Germinal center (tissue), 1 donor: Measurements from ENCODE around the gene CARD10.

Source experiments
- DNase-seq: peaks from one replicate; pipeline ENCODE4 v3.0.0; 2012; ENCODE audit warnings: mixed read lengths, low spot score

Gene CARD10, protein sequence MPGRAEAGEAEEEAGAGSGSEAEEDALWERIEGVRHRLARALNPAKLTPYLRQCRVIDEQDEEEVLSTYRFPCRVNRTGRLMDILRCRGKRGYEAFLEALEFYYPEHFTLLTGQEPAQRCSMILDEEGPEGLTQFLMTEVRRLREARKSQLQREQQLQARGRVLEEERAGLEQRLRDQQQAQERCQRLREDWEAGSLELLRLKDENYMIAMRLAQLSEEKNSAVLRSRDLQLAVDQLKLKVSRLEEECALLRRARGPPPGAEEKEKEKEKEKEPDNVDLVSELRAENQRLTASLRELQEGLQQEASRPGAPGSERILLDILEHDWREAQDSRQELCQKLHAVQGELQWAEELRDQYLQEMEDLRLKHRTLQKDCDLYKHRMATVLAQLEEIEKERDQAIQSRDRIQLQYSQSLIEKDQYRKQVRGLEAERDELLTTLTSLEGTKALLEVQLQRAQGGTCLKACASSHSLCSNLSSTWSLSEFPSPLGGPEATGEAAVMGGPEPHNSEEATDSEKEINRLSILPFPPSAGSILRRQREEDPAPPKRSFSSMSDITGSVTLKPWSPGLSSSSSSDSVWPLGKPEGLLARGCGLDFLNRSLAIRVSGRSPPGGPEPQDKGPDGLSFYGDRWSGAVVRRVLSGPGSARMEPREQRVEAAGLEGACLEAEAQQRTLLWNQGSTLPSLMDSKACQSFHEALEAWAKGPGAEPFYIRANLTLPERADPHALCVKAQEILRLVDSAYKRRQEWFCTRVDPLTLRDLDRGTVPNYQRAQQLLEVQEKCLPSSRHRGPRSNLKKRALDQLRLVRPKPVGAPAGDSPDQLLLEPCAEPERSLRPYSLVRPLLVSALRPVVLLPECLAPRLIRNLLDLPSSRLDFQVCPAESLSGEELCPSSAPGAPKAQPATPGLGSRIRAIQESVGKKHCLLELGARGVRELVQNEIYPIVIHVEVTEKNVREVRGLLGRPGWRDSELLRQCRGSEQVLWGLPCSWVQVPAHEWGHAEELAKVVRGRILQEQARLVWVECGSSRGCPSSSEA

GRCh38 chr22:37519268-37520195 lies at the start of gene CARD10:
Gene CARD10, minus strand, starts transcription at chr22:37519415. Its CDS starts 215 bp downstream, at chr22:37519200.
- no peak for DNase-seq

GRCh38 chr22:37568448-37569008 lies 49.3 kb upstream of the CARD10 start:
- no peak for DNase-seq

DNA sequence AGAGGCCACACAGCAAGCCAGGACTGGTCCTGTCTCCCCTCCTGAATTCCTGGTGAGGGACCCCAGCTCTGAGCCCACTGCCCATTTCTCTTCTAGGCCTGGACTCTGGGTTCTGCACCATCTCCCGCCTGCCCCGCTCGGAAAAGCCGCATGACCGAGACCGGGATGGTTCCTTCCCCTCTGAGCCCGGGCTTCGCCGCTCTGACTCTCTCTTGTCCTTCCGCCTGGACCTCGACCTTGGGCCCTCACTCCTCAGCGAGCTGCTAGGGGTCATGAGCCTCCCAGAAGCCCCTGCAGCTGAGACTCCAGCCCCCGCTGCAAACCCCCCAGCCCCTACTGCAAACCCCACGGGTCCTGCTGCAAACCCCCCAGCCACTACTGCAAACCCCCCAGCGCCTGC lies 48.8 kb upstream of the CARD10 start:
- no peak for DNase-seq

DNA sequence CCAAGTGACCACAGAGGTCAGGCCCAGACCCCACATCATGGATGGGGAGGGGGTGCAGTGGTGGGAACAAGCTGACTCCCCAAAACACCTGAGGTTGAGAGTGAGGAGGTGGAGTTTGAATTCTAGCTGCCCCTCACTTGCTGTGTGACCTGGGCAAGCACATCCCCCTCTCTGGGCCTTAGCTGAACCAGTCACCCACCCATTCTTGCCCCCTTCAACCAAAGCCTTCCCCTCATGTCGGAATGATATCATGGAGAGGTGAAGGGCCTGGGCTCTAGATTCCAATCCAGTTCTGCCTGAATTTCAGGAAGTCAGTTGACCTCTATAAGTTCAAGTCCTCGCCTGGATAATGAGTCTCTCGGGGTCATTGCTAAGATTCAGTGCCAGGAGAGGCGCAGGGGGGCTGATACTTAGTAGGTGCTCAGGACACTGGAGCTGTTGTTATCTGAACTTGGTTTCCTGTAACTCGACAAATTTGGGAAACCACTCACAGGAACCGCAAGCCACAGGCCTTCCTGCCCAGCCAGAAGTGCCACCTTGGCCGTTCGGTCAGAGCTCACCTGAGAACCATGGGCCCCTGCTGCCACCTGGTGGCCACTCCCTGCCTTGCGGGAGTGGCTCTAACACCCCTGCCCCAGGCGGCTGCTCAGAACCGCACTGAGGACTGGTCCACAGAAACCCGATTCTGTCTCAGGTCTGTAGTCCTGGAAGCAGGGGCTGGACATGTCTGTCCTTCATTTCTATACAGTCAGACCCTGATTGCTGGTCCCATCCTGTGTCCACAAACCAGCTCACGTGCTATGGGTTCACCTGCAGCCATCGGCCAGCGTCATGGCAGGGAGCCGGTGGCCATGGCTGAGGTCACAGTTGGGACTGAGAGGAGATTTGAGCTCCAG lies 47.9 kb upstream of the CARD10 start:
- peak; percentile 88 for DNase-seq

DNA sequence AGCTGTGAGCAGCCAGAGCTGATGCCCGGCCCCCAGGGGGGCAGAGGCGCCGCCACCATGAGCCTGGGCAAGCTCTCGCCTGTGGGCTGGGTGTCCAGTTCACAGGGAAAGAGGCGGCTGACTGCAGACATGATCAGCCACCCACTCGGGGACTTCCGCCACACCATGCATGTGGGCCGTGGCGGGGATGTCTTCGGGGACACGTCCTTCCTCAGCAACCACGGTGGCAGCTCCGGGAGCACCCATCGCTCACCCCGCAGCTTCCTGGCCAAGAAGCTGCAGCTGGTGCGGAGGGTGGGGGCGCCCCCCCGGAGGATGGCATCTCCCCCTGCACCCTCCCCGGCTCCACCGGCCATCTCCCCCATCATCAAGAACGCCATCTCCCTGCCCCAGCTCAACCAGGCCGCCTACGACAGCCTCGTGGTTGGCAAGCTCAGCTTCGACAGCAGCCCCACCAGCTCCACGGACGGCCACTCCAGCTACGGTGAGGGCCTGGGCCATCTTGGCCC lies 47.2 kb upstream of the CARD10 start:
- peak; percentile 33 for DNase-seq

DNA sequence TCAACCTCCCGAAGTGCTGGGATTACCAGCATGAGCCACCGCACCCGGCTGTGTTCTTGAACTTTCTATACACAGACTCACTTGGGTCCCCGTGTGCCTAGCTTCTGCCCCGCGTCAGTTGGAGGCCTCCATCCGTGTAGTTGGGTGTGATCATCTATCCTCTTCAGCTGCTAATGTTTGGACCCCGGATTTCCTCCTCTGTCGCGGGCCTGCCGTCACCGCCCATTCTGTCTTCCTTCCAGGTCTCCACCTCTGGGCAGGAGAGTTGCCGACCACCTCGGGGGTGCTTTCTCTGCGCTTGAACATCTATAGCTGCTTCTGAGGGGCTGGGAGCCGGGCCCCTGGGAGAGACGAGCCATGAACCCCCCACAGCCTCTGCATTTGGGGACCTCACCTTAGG lies 46.6 kb upstream of the CARD10 start:
- no peak for DNase-seq

DNA sequence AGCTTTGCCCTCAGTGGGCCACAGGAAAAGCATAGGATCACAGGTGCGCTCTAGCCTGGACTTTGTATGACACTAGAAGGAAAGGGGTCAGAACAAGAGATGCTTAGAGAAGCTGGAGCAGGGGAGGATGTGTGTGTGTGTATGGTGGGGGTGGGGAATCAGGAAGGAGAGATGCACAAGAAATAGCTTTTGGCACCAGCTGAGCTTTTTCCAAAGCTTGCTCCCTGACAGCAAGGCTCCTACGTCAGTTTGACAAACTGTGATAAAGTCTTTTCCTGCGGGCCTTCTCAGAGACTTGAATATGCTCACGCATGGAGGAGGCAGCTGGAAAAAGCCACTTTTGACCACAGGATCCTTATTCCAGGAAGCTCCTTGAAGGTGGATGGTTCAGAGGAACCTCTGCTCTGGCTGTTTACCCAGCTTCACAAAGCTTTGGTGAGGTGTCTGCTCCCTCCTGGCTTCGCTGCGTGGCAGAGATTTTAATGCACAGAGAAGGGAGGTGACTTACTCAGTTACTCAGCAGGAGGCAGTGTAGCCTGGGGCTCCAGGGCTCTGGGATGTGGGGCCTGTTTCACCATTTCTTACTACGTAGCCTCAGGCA lies 45.0 kb upstream of the CARD10 start:
- no peak for DNase-seq

DNA sequence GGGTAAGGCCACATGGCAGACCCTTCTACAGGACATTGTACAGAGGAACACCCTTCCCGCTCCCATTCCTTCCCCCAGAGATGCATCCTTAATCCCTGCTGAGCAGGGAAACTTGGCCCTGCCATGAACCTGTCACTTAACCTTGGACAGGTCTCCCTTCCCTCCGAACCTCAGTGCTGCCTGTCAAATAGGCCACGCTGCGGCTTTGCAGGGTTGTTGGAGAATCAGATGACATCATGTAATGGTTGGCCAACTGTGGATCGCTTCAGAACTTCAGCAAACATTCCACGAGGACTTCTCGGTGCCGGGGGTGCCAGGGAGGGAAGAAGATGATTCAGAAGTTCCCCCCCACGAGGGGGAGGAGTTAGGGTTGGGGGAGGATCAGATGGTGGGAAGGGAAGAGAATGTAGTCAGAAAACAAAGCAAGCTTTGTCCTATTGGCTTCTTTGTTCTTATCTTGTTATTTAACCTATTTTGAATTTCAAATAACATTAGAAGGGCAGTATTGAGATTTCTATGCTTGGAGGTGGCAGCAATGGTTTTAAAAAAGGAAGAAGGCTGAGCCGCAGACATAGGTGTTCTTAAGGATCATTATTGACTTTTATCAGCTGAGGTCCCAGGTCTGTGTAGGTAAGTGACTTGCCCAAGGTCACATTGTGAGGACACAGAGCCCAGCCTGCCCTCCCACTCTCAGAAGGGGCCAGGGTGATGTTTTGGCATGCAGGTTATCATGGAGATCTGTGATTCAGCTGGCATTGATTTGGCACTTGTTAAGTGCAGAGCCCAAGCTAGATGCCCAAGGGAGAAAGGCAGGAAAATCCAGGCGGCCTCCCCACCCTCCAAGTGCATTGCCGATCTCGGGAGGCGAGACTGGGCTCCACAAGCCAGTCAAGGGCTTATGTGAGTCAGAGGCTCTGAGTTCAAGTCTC lies 44.2 kb upstream of the CARD10 start:
- no peak for DNase-seq

DNA sequence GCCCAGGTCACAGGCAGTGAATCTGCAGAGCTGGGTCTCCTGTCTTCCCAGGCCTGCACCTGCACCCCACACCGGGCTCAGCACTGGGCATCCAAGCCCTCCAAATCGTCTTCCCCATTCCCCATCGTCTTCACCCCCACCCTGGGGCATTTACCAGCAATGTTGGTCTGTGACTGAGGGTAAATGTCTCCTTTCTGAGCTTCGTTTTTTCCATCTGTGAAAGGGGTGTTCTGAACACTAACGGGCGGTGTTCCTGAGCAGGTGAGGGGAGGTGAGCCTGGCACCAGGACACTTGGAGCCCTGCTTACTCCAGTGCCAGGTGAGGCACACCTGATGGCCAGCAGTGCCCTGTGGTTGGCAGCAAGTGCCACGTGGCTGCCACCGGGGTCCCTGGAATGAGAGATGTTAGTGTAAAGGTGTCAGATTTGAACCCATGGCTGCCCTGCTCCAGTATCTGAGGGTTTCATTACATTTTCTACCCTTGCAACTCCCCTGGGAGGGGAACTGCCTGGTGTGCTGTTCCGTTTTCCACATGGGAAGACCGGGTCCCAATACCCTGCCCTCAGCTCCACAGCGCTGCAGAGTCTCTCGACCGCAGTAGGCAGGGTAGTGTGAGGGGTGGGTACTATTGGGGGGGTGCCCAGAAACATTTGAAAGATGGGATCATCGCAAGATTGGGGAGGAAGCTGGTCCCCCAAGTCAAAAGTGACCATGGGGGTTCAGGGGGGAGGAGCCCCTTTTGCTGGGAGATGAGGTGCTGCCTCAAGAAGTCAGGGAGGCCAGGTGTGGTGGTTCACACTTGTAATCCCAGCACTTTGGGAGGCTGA lies 43.0 kb upstream of the CARD10 start:
- no peak for DNase-seq

- DNase-seq, result peak; percentile 82
Measured at GRCh38 chr22:37561212-37562048, 42.2 kb upstream of the CARD10 start.

DNA sequence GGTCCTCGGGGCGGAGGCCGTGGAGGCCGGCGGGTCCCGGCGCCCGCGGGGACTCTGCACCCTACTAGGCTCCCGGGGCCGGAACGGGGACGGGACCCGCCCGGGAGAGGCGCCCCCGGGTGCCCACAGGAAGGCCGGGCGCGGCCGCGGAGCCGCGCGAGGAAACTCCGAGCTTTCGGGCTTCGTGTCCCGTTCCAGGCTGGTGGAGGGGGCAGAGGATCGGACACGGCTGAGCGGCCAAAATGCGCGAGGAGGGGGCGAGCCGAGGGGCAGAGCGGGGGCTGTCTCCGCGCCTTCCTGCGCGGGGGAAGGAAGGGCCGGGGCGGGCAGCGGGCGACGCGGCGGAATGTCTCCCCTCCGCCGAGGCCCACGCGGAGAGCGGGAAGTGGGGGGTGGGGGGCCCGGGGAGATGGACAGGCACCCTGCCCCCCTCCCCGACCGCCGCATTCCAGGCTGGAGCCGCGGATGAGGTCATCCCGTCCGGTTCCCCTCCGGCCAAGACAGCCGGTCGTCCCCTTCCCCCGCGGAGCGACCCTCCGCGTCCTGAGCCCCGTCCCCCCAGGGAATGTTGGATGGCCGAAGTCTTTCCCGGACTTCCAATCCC lies 41.5 kb upstream of the CARD10 start:
- no peak for DNase-seq

DNA sequence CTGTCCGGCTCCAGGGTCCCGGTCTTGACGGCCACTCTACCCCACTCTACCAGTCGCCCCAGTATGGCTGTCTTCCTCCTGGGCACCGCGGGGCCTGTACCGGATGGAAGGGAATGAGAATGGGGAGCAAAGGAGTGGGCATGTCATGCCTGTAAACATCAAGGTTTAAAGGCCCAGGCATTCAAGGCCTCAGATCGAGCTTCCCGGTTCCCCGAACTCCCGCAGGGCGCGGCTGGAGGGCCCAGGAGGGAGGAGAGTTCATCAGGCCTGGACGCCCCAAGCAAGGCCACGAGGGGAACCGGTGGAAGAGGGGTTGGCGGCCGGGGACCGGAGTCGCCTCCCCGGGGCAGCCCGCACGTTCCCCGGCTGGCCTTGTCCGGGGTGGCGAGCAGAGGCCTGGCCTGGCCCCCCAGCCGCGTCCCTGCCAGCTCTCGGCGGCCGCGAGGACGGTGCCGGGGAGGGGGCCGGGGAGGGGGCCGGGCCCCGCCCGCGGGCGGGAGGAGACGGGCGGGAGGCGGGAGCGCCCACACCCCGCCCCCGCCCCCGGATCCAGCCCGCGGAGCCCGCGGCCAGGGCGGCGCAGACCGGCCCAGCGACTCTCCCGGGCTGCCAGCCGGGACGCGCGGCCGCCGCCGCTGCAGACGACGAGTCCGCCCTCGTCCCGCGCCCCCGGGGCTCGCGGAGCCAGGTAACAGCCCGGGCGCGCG lies 40.8 kb upstream of the CARD10 start, which contains the start of gene CDC42EP1:
Gene CDC42EP1 (plus strand): TSS at position 580 of the 707 bp plus-strand sequence. CDS start 5,870 bp downstream, outside the sequence.
- no peak for DNase-seq

GRCh38 chr22:37559521-37559900 lies 40.3 kb upstream of the CARD10 start:
- no peak for DNase-seq

DNA sequence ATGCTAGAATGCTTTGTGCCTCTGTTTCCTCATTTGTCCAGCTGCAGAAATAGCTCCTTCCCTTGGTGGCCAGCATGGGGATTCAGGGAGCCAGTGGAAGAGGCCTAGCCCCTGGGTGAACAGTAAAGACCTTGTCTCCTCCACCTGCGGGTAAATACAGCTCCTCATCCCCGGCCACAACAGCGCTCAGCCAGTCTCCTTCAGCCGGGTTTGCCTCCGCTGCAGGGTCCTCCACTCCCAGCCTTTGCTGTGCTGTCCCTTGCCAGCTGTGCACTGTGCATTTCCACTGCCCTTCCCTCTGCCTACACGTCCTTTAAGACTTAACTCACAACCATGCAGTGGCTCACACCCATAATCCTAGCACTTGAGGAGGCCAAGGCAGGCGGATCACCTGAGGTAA lies 39.6 kb upstream of the CARD10 start:
- no peak for DNase-seq

GRCh38 chr22:37557321-37558001 lies 38.2 kb upstream of the CARD10 start:
- no peak for DNase-seq
